ENCODE measurements around the gene MOSMO. TPM values are rescaled to one million over a fixed set of nuclear protein-coding genes. Genes with fewer than 3 reads are reported as not detected.
"Not testable (repeated sequence)": the region's sequence is repeated elsewhere in the genome, so short reads cannot be mapped to it uniquely, and the experiment has no call there.

Gene MOSMO
- total and polyA plus RNA-seq, 2 donors (not counting 3 experiments of a cell fraction or from before 2014, with no cell fraction given): 15.9 to 22.0 TPM

GRCh38 chr16:22126037-22126558, 118.2 kb downstream of the MOSMO start:
- BruUV-seq (replicated peaks): no TSS peak
- TF ChIP-seq POLR2A (IDR thresholded peaks at IDR 0.05; ENCODE audit: low read depth, low read length): no peak
- TF ChIP-seq MYC (IDR thresholded peaks at IDR 0.05; ENCODE audit: low read depth, low read length): no peak
- TF ChIP-seq CTCF (IDR thresholded peaks at IDR 0.05; ENCODE audit: extremely low read depth in 1 of 2, insufficient read depth in 1 of 2, low read depth in 1 of 2, low read length in 2 of 2): no peak
- TF ChIP-seq MAX (IDR thresholded peaks at IDR 0.05; ENCODE audit: insufficient read depth, insufficient read length): no peak
- TF ChIP-seq GATA2 (IDR thresholded peaks at IDR 0.05; ENCODE audit: insufficient read depth, insufficient read length, low read depth, low read length): no peak
- TF ChIP-seq EZH2 (IDR thresholded peaks at IDR 0.05; ENCODE audit: borderline replicate concordance, low read depth, low read length, severe bottlenecking): no peak
- no peak for TF ChIP-seq FOS (IDR thresholded peaks at IDR 0.05; ENCODE audit: borderline replicate concordance, insufficient read depth, low read length)
- no peak for TF ChIP-seq JUN (IDR thresholded peaks at IDR 0.05; ENCODE audit: borderline replicate concordance, insufficient read depth, insufficient read length, low read depth)
- TF ChIP-seq POLR2AphosphoS5 (IDR thresholded peaks at IDR 0.05; ENCODE audit: insufficient read depth, low read depth, low read length): no peak

GRCh38 chr16:22128537-22128936, 120.6 kb downstream of the MOSMO start:
- FAIRE-seq; dilution Hi-C loops (cut with MboI; ENCODE audit: extremely low pct_ligation_motif_present, low sequenced_read_pairs); H3K79me2 ChIP-seq (ENCODE audit: control insufficient read depth, insufficient read depth, low read length); H3K9ac ChIP-seq (replicated peaks; ENCODE audit: extremely low read depth, insufficient read depth, low read length); H3K27me3 ChIP-seq (ENCODE audit: control insufficient read depth in 2 of 2, insufficient read depth in 2 of 2, low read length in 2 of 2); H2AFZ ChIP-seq (ENCODE audit: low read depth, low read length); H3K4me3 ChIP-seq (replicated peaks in 1 of 3; ENCODE audit: insufficient read depth in 1 of 3, low read depth in 1 of 3, low read length in 3 of 3); H3K36me3 ChIP-seq (ENCODE audit: control insufficient read depth in 2 of 2, extremely low read depth in 1 of 2, insufficient read depth in 2 of 2, low read length in 2 of 2); H3K4me2 ChIP-seq (ENCODE audit: insufficient read depth, low read length); H4K20me1 ChIP-seq (replicated peaks; ENCODE audit: control insufficient read depth, extremely low read depth, insufficient read depth, low read length); H3K27ac ChIP-seq (ENCODE audit: insufficient read depth, low read depth, low read length); H3K4me1 ChIP-seq (ENCODE audit: control insufficient read depth, extremely low read depth, insufficient read depth, low read length); POLR2A ChIA-PET; intact Hi-C loops (cut with micrococcal nuclease); BruUV-seq (replicated peaks); DNase-seq (ENCODE audit: low read depth, low spot score); H3K9me3 ChIP-seq (replicated peaks; ENCODE audit: control insufficient read depth, insufficient read depth, low read length); H3K9me1 ChIP-seq (replicated peaks; ENCODE audit: control insufficient read depth, extremely low read depth, insufficient read depth, low read length): not testable (repeated sequence)
- CTCF ChIA-PET: interaction anchor here (1.4 kb wide), 1 partner anchor 13 kb away, joined by 3 read pairs; no protein-coding TSS in a partner anchor

More at GRCh38 chr16:22126037-22126558, 118.2 kb downstream of the MOSMO start:
- dilution Hi-C loops (cut with MboI; ENCODE audit: extremely low pct_ligation_motif_present, low sequenced_read_pairs) (no loop called here), intact Hi-C loops (cut with micrococcal nuclease) (no loop called here)
- Histone ChIP-seq H3K9me3 (replicated peaks; ENCODE audit: control insufficient read depth, insufficient read depth, low read length) (no peaks in the 10 kb centered on the region), H3K9me1 (replicated peaks; ENCODE audit: control insufficient read depth, extremely low read depth, insufficient read depth, low read length) (no peaks in the 10 kb centered on the region), H2AFZ (ENCODE audit: low read depth, low read length) (no peak overlapping the region), H3K27ac (ENCODE audit: insufficient read depth, low read depth, low read length) (no peak overlapping the region), H3K4me1 (ENCODE audit: control insufficient read depth, extremely low read depth, insufficient read depth, low read length) (no peaks in the 10 kb centered on the region), H3K4me2 (ENCODE audit: insufficient read depth, low read length) (no peak overlapping the region), H3K27me3 (ENCODE audit: control insufficient read depth in 2 of 2, insufficient read depth in 2 of 2, low read length in 2 of 2) (peaks cover 0 to 3% of the 10 kb centered on the region in 2 experiments), H3K4me3 (replicated peaks in 1 of 3; ENCODE audit: insufficient read depth in 1 of 3, low read depth in 1 of 3, low read length in 3 of 3) (no peak overlapping the region), H3K9ac (replicated peaks; ENCODE audit: extremely low read depth, insufficient read depth, low read length) (no peak overlapping the region), H3K36me3 (ENCODE audit: control insufficient read depth in 2 of 2, extremely low read depth in 1 of 2, insufficient read depth in 2 of 2, low read length in 2 of 2) (no peaks in the 10 kb centered on the region), H3K79me2 (ENCODE audit: control insufficient read depth, insufficient read depth, low read length) (no peaks in the 10 kb centered on the region), H4K20me1 (replicated peaks; ENCODE audit: control insufficient read depth, extremely low read depth, insufficient read depth, low read length) (no peaks in the 10 kb centered on the region)
- POLR2A ChIA-PET: no interaction called here
- FAIRE-seq (no peak), DNase-seq (ENCODE audit: low read depth, low spot score) (no peak)
- CTCF ChIA-PET: interaction anchor here (1.1 to 1.3 kb wide), 2 partner anchors 15 to 27 kb away, joined by 3 read pairs; no protein-coding TSS in a partner anchor

Data from endothelial cell of umbilical vein (primary cell).